ENCODE measurements around the gene PLCH2. TPM values are rescaled to one million over a fixed set of nuclear protein-coding genes. Genes with fewer than 3 reads are reported as not detected.
A peak's percentile ranks its signal among the peaks of the same experiment; 100 is the strongest.

PLCH2 gene
- total and polyA plus RNA-seq, 4 donors = 3.3 to 19.0 (median 12.1) TPM

GRCh38 chr1:2447276-2448097, 28.6 kb upstream of the PLCH2 start:
- H3K9me3 ChIP-seq (ENCODE audit: control insufficient read depth, insufficient read depth, low read length) = no peaks in the 10 kb centered on the region
- peak overlapping the region; percentile 52 for H3K27ac ChIP-seq (ENCODE audit: low read depth, low read length)
- peaks cover 16% of the 10 kb centered on the region for H3K27me3 ChIP-seq (ENCODE audit: control insufficient read depth, insufficient read depth, low read length)
- DNase-seq (ENCODE audit: low read depth in 4 of 6, low spot score in 6 of 6) = no peak
- H3K4me1 ChIP-seq (ENCODE audit: control insufficient read depth, insufficient read depth, low read length) = peaks cover 74% of the 10 kb centered on the region
- peaks cover 10% of the 10 kb centered on the region for H3K36me3 ChIP-seq (ENCODE audit: control insufficient read depth, insufficient read depth, low read length)
- H3K4me3 ChIP-seq (ENCODE audit: low read depth, low read length) = no peak overlapping the region
- WGBS (ENCODE audit: insufficient coverage) = 72% methylated on average over 20 of the region's 23 CpGs

- Histone ChIP-seq H3K27ac (ENCODE audit: low read depth, low read length) (no peak overlapping the region), H3K4me3 (ENCODE audit: low read depth, low read length) (no peak overlapping the region), H3K9me3 (ENCODE audit: control insufficient read depth, insufficient read depth, low read length) (no peaks in the 10 kb centered on the region), H3K4me1 (ENCODE audit: control insufficient read depth, insufficient read depth, low read length) (peaks cover 74% of the 10 kb centered on the region), H3K27me3 (ENCODE audit: control insufficient read depth, insufficient read depth, low read length) (peaks cover 10% of the 10 kb centered on the region), H3K36me3 (ENCODE audit: control insufficient read depth, insufficient read depth, low read length) (peaks cover 10% of the 10 kb centered on the region)
- no peak for DNase-seq (ENCODE audit: low read depth in 4 of 6, low spot score in 6 of 6)
- 66% methylated on average over 15 of the region's 18 CpGs for WGBS (ENCODE audit: insufficient coverage)
These were observed 28.0 kb upstream of the PLCH2 start for GRCh38 chr1:2448098-2448445.

- Histone ChIP-seq H3K4me3 (ENCODE audit: low read depth, low read length) (no peak overlapping the region), H3K9me3 (ENCODE audit: control insufficient read depth, insufficient read depth, low read length) (no peaks in the 10 kb centered on the region), H3K27ac (ENCODE audit: low read depth, low read length) (no peak overlapping the region), H3K27me3 (ENCODE audit: control insufficient read depth, insufficient read depth, low read length) (no peaks in the 10 kb centered on the region), H3K4me1 (ENCODE audit: control insufficient read depth, insufficient read depth, low read length) (peaks cover 69% of the 10 kb centered on the region), H3K36me3 (ENCODE audit: control insufficient read depth, insufficient read depth, low read length) (peaks cover 16% of the 10 kb centered on the region)
- WGBS (ENCODE audit: insufficient coverage) = 69% methylated on average over 17 of the region's 23 CpGs
- DNase-seq (ENCODE audit: low read depth in 4 of 6, low spot score in 6 of 6) = no peak
These were observed 26.2 kb upstream of the PLCH2 start for GRCh38 chr1:2449636-2450454.

DNA sequence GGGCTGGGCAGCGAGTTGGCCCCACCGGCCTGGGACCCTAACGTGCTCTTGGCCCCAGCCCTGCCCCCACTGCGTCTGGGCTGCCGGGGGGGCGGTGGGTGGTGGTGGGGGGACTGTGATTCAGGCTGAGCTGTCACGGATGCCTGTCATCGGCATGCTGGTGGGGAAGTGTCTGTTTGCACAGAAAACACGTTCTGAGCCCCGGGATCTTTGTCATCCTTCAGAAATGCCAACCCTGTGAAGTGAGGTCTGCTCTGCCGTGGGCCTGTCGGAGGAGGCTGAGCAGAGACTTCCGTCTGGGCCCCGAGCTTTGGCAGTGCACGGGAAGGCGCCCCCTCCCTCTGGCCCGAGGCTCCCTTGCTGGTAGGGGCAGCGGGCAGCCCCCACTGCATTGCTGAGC, 24.3 kb upstream of the PLCH2 start:
- DNase-seq (ENCODE audit: low read depth in 4 of 6, low spot score in 6 of 6) = no peak
- no peak overlapping the region for H3K4me3 ChIP-seq (ENCODE audit: low read depth, low read length)
- H3K4me1 ChIP-seq (ENCODE audit: control insufficient read depth, insufficient read depth, low read length) = peaks cover 62% of the 10 kb centered on the region
- no peaks in the 10 kb centered on the region for H3K9me3 ChIP-seq (ENCODE audit: control insufficient read depth, insufficient read depth, low read length)
- peaks cover 18% of the 10 kb centered on the region for H3K36me3 ChIP-seq (ENCODE audit: control insufficient read depth, insufficient read depth, low read length)
- no peaks in the 10 kb centered on the region for H3K27me3 ChIP-seq (ENCODE audit: control insufficient read depth, insufficient read depth, low read length)
- H3K27ac ChIP-seq (ENCODE audit: low read depth, low read length) = no peak overlapping the region
- WGBS (ENCODE audit: insufficient coverage) = 39% methylated on average over 17 of the region's 18 CpGs

GRCh38 chr1:2452201-2452931, 23.7 kb upstream of the PLCH2 start:
- no peak overlapping the region for H3K27ac ChIP-seq (ENCODE audit: low read depth, low read length)
- H3K4me1 ChIP-seq (ENCODE audit: control insufficient read depth, insufficient read depth, low read length) = peaks cover 56% of the 10 kb centered on the region
- H3K4me3 ChIP-seq (ENCODE audit: low read depth, low read length) = no peak overlapping the region
- DNase-seq (ENCODE audit: low read depth in 4 of 6, low spot score in 6 of 6) = no peak
- H3K36me3 ChIP-seq (ENCODE audit: control insufficient read depth, insufficient read depth, low read length) = peaks cover 17% of the 10 kb centered on the region
- WGBS (ENCODE audit: insufficient coverage) = 51% methylated on average over 15 of the region's 21 CpGs
- no peaks in the 10 kb centered on the region for H3K27me3 ChIP-seq (ENCODE audit: control insufficient read depth, insufficient read depth, low read length)
- no peaks in the 10 kb centered on the region for H3K9me3 ChIP-seq (ENCODE audit: control insufficient read depth, insufficient read depth, low read length)

- Histone ChIP-seq H3K27me3 (ENCODE audit: control insufficient read depth, insufficient read depth, low read length) (no peaks in the 10 kb centered on the region), H3K9me3 (ENCODE audit: control insufficient read depth, insufficient read depth, low read length) (no peaks in the 10 kb centered on the region), H3K4me1 (ENCODE audit: control insufficient read depth, insufficient read depth, low read length) (peaks cover 50% of the 10 kb centered on the region), H3K4me3 (ENCODE audit: low read depth, low read length) (no peak overlapping the region), H3K36me3 (ENCODE audit: control insufficient read depth, insufficient read depth, low read length) (peaks cover 19% of the 10 kb centered on the region), H3K27ac (ENCODE audit: low read depth, low read length) (no peak overlapping the region)
- no peak for DNase-seq (ENCODE audit: low read depth in 4 of 6, low spot score in 6 of 6)
- WGBS (ENCODE audit: insufficient coverage) = 80% methylated on average over 15 of the region's 19 CpGs
These were observed 23.2 kb upstream of the PLCH2 start for GRCh38 chr1:2452932-2453315.

- WGBS (ENCODE audit: insufficient coverage) = 82% methylated on average over 10 of the region's 10 CpGs
- H3K4me1 ChIP-seq (ENCODE audit: control insufficient read depth, insufficient read depth, low read length) = peaks cover 48% of the 10 kb centered on the region
- H3K4me3 ChIP-seq (ENCODE audit: low read depth, low read length) = no peak overlapping the region
- H3K36me3 ChIP-seq (ENCODE audit: control insufficient read depth, insufficient read depth, low read length) = peaks cover 26% of the 10 kb centered on the region
- no peak for DNase-seq (ENCODE audit: low read depth in 4 of 6, low spot score in 6 of 6)
- H3K27ac ChIP-seq (ENCODE audit: low read depth, low read length) = no peak overlapping the region
- H3K27me3 ChIP-seq (ENCODE audit: control insufficient read depth, insufficient read depth, low read length) = no peaks in the 10 kb centered on the region
- no peaks in the 10 kb centered on the region for H3K9me3 ChIP-seq (ENCODE audit: control insufficient read depth, insufficient read depth, low read length)
These were observed 21.9 kb upstream of the PLCH2 start for GRCh38 chr1:2454227-2454626.

- DNase-seq (ENCODE audit: low read depth in 4 of 6, low spot score in 6 of 6) = no peak
- Histone ChIP-seq H3K4me1 (ENCODE audit: control insufficient read depth, insufficient read depth, low read length) (peaks cover 53% of the 10 kb centered on the region), H3K27me3 (ENCODE audit: control insufficient read depth, insufficient read depth, low read length) (no peaks in the 10 kb centered on the region)
These were observed 20.3 kb upstream of the PLCH2 start for GRCh38 chr1:2455757-2456156.

DNA sequence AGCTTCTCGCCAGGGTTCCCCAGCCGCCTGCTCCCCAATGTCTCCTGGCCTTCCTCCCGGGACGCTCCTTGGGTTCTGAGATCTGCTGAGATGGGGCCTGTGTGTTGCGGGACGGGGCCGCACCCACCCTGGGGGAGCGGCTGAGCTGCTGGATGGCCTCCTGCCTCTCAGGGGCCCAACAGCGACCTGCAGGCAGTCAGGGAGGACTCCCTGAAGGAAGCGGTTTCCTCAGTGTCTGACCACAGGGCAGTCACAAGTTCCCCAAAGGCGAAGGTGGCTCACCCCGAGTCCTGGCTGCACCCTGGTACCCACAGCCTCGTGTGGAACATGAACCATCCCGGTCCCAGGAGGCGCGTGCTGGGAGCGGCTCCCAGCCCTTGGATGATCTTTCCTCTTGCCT, 18.6 kb upstream of the PLCH2 start:
- DNase-seq (ENCODE audit: low read depth in 4 of 6, low spot score in 6 of 6) = no peak
- Histone ChIP-seq H3K9me3 (ENCODE audit: control insufficient read depth, insufficient read depth, low read length) (no peaks in the 10 kb centered on the region), H3K4me1 (ENCODE audit: control insufficient read depth, insufficient read depth, low read length) (peaks cover 55% of the 10 kb centered on the region), H3K36me3 (ENCODE audit: control insufficient read depth, insufficient read depth, low read length) (peaks cover 24% of the 10 kb centered on the region), H3K27me3 (ENCODE audit: control insufficient read depth, insufficient read depth, low read length) (no peaks in the 10 kb centered on the region), H3K4me3 (ENCODE audit: low read depth, low read length) (no peak overlapping the region), H3K27ac (ENCODE audit: low read depth, low read length) (no peak overlapping the region)
- 84% methylated on average over 17 of the region's 17 CpGs for WGBS (ENCODE audit: insufficient coverage)

More at GRCh38 chr1:2455757-2456156, 20.3 kb upstream of the PLCH2 start:
- 67% methylated on average over 15 of the region's 21 CpGs for WGBS (ENCODE audit: insufficient coverage)
- Histone ChIP-seq H3K36me3 (ENCODE audit: control insufficient read depth, insufficient read depth, low read length) (peaks cover 24% of the 10 kb centered on the region), H3K27ac (ENCODE audit: low read depth, low read length) (no peak overlapping the region), H3K4me3 (ENCODE audit: low read depth, low read length) (no peak overlapping the region), H3K9me3 (ENCODE audit: control insufficient read depth, insufficient read depth, low read length) (no peaks in the 10 kb centered on the region)
